ENCODE measurements around the gene FAM200C.

Gene FAM200C

GRCh38 chr5:160366230-160366629 lies 33.6 kb downstream of the FAM200C start:
- no peak for DNase-seq

DNA sequence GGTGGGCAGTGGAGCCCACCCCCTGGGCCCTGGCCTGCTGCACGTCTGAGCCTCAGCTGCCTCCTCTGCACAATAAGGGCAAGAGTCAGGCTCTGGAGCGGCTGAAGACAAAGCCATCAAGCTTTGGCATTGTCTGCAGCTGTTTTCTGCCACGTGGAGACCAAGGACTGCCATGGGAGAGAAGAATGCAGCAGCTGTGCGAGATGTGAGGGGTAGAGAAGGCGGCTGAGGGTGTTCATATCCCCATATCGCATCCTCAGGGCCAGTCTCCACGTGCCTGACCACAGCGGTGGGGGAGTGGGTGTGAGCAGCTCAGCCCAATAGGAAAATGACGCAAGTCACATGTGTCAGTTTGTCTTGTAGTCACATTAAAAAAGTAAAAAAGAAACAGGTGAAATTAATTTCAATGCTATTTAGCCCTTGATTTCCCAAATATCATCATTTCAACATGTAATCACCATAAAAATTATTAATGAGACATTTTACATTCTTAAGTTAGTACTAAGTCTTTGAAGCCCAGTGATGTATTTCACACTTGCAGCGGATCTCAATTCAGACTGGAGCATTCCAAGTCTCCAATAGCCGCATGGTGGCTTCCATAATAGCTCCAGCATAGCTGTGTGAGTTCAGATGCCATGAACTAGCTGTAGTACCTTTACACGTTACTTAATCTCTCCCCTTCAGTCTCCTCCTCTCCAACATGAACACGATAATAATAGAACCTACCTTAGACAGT lies 36.0 kb downstream of the FAM200C start:
- DNase-seq, result no peak

- no peak for DNase-seq
These were observed 36.6 kb downstream of the FAM200C start for GRCh38 chr5:160363211-160363610.

DNA sequence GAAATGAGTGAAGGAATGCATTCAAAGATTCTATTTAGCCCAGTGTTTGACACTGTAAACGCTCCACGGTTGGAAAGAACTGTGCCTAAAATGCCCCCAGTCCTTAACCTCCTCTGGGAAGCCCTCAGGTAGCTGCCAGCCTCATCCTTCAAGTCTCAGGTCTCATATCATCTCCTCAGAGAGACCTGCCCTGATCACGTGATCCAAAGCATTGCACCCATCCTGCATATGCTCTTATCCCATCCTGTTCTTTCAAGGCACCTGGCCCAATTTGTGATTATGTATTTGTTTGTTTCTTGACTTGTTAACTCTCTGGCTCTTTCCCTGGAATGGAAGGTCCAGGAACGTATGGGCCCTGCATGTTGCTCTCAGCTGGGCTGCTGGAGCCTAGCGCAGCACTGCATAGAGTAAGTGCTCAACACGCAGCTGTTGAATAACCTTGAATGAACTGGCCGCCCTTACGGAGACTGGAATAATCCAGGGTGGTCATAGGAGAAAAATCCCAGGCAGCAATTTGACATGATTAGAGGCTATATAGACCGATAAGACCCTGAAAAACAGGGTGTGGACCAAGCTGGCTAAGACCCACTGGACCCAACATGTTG lies 38.1 kb downstream of the FAM200C start:
- no peak for DNase-seq

- no peak for DNase-seq
These were observed 39.5 kb downstream of the FAM200C start for GRCh38 chr5:160360310-160360709.

DNA sequence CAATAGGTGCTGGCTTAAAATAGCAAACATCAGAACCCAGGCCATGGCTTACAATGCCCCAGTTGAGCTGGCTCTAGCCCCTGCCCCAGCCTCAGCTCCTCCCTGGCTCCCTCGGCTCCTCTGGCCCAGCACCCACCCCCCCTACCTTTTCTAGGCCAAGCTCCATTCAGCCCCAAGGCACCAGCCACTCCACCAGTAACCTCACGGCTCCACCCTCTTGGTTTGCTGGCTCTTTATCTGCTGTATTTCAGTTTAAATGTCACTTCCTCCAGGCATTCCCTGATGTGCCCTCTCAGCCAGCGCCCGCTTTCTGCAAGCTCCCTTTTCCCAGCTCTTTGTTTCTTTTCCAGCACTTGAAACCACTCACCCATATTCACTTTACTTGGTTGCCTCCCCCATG lies 40.0 kb downstream of the FAM200C start:
- no peak for DNase-seq

DNA sequence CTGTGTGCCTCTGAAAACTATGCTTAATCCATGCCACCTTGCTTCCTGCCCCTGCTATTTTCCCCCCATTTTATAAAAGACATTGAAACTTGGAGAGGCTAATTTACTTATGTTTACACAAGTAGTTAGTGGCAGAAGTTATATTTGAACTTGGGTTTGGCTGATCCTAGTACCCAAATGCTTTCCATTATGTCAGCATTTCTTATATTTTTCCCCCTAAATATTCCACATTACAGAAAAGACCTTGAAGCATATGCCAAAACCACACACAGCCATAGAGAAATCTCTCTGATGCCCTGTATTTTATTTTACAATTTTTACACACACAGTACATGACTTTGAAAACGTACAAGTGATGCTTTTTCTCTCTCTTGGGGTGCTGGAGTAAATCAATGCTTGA lies 40.6 kb downstream of the FAM200C start:
- DNase-seq, result no peak

- DNase-seq, result no peak
These were observed 41.9 kb downstream of the FAM200C start for GRCh38 chr5:160357861-160358411.

DNA sequence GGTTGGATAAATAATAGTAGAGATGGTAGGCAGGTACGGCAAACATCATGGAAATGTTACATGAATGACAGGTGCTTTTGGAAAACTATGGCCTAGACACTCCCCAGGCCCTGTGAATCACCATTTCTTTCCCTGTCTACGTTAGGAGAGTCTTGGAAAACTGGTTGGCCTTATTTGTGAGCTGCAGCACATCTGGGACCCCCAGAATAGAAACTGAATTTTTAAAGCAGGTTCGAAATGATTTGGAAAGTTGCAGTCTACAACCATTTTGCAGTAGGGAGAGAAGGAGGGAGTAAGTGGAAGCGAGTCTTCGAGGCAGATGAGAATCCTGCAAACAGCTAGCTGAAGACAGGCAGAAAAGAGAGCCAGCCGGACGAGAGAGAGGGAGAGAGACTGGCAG lies 42.5 kb downstream of the FAM200C start:
- DNase-seq, result no peak

DNA sequence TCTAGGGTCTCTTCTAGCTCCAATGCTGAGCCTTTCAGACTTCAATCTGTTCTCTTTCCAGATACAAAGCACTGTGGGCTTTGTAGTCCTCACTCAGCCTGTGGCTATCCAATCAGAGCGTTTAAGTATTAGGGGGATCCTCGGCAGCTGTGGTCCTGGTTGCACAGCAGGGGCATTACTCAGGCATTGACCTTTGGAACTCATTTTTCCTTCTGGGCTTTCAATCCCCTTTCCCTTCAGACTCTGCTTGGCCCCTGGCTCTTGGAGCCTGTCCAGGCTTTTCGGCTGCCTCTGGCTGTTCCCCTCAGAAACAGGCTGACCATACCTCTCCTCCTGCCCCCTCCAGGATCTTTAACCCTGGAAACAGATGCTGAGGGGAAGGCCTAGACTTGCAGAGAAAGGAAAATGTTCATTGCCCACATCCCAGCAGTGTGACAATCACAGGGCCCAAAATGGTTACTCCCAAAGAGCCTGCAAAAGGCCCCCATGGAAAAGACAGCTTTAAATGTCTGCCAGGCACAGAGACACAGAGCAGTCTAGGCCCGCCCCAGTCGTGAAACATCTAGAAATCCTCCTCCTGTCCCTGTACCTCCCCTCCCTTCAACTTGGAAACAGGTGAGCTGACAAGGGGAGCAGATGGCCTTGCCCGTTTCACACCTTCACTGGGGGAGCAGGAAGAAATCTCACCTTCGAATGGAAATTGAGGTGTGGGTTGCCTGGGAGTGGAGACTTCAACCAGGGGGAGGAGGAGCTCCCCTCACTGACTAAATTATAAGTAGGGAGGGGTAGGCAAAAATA lies 43.1 kb downstream of the FAM200C start:
- no peak for DNase-seq

DNA sequence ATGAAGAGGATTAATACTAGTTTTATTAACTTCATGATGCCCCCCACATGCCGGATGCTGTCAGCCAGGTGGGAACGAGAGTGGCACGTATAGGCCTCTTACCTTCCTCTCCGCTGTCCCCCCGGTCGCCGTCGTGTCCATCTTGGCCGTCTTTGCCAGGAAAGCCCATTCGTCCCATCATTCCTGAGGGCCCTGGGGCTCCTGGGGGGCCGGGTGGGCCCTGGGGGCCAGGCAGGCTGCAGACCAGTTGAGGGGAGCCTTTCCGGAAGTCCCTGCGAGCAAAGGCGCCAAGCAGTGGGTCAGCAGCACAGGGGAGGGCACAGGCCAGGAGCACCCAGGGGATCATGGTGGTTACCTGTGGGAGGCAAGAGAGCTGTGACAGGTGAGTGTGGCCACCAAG lies 45.2 kb downstream of the FAM200C start:
- DNase-seq, result no peak

DNA sequence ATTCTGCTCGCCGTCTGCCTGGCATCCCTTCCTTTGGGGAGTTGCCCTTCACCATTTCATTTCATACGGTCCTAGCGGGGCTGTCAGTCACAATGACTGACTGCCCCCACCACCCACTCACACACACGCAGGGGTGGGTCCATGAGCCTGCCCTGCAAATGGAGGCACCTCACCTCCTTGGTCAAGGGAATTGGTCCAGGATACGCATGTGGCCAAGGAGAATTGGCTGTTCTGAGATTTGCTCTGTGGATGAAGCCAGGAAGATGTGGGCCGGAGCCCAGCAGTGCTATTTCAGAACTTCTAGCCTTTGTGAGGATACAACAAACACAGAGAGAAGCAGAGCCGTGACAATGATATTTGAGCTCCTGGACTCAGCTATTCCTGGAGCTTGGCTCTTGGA lies 46.5 kb downstream of the FAM200C start:
- DNase-seq, result no peak

DNA sequence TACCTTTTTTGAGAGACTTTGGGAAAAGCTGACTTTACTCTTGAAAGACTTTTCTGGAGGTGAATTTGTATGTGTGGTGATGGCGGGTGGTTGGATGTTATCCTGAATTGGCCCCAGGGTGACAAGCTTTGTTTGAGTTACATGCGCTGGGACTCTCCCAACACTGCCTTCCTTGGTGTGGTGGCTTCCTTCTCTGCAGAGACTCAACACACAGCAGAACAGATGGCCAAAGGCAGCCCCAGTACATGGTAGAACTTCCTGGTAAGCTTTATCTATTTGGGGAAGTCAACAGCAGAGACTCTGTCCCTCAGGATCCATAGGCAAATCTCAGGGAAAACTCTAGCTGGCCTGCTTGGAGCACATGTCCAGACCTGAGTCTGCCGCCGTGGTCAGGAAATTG lies 47.5 kb downstream of the FAM200C start:
- no peak for DNase-seq

DNA sequence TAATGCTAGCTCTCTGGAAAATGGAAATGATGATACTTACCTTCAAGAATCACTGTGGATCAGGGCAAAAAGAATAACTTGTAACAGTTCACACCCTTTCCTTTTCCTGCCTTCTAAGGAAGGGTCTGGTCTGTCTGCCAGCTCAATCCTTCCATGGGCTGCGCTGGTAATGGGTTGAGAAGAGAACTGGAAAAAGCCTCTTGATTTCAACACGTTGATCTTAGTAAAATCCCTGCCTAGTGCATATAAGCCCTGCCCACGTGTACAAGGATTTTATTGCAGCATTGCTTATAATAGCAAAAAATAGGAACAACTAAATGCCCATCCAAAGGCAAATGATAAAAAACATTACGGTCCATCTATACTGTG lies 49.9 kb downstream of the FAM200C start:
- no peak for DNase-seq

DNA sequence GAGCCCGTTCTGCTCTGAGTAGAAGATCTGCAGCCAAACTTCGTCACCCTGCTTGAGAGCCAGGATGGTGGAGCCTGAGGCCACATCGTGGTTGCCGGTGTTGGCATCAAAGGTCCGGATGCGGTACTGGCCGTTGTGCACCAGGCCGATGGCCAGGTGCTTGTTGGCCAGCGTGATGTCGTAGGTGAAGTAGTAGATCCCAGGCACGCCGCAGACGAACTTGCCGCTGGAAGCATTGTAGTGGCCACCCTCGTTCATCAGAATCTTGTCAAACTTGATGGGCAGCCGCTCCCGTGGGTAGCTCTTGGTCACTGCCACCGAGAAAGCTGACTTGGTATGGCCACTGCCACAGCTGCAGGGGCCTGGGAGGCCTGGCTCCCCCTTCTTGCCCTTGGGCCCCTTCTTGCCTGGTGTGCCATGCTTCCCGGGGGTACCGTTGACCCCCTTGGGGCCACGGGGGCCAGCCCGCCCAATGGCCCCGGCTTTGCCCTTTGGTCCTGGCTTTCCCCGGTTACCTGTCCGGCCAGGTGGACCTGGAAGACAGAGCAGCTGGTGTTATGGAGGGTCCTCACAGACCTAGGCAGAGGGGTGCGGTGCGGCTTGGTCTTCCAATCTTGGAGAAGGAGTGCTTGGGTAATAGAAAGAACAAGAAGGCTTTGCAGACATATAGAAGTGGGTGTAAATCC lies 50.5 kb downstream of the FAM200C start:
- DNase-seq, result no peak

DNA sequence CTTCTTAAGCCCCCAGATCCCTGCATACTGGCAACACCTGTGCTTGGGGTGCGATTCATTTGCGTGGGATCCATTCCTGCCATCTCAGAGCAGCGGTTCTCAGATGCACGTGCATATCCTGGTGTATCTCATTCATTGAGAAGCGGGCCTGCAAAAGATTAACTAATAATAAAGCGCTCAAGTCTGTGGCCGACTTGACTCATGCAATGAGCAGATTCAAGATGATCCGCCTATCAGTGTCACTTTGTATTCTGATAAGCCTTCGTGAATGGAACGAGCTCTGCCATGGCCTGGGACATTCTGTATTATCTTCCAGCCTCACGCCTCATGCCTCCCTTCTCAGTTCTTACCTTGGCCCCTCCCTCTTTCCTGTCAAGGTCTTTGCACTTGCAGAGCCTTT lies 51.8 kb downstream of the FAM200C start:
- DNase-seq, result no peak

DNA sequence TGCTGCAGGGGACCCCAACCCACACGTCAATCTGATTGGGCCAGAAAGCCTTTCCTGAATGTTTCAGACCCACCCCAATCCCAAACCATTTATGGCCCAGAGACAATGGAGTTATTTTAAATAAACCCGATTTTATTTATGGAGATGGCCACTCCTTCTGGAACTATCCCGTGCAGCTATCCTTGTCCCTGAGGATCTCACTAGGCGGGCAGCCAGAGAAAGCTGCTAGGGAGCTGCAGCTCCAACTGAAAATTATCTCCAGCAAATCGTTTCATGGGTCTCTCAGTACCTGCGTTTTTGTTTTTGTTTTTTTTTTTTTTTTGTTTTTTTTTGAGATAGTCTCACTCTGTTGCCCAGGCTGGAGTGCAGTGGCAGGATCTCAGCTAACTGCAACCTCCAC lies 52.4 kb downstream of the FAM200C start:
- DNase-seq, result no peak

Measured in NCI-H1105 treated with DMSO at 0.1 percent for 48 hours (cell line).